AG04450 (cell line): Measurements from ENCODE around the gene MEGF11. TPM values are rescaled to one million over a fixed set of nuclear protein-coding genes. Genes with fewer than 3 reads are reported as not detected.

Experiments
- CTCF ChIA-PET: fragments of 300-600, 350-600 bp; formaldehyde crosslinking; extraction: SDS; loops from one replicate; lab custom pipeline; 2022; ENCODE audit warnings: antibody characterized with exemption, inconsistent platforms; lab: Charles Lee
- POLR2A ChIA-PET: fragments of 350-600 bp; formaldehyde crosslinking; extraction: SDS; loops from one replicate; lab custom pipeline; 2021; ENCODE audit warnings: antibody characterized with exemption, inconsistent platforms; lab: Yijun Ruan, JAX
- DNase-seq: peaks from one replicate; pipeline ENCODE4 v3.0.0-alpha.2; 2011; ENCODE audit warnings: low read depth, low spot score
- H3K27ac ChIP-seq: one replicate; pipeline ENCODE4 v1.5.1; 2012; ENCODE audit warnings: low read depth, low read length, control low read depth
- H3K27me3 ChIP-seq: one replicate; pipeline ENCODE4 v1.6.0; 2012; ENCODE audit warnings: low read length; ENCODE audit not compliant: control insufficient read depth, insufficient read depth
- H3K4me3 ChIP-seq: 2 replicates; pipeline ENCODE4 v1.5.1; 2011; ENCODE audit warnings: mild to moderate bottlenecking, low read depth, low read length, control low read depth
- H3K9me3 ChIP-seq: 2 replicates; pipeline ENCODE4 v1.5.1; 2012; ENCODE audit warnings: low read length; ENCODE audit not compliant: control insufficient read depth, insufficient read depth
- CTCF ChIP-seq: IDR thresholded peaks from 2 replicates; pipeline ENCODE4 v1.5.1; 2011; ENCODE audit warnings: low read depth, low read length, control low read depth, inconsistent platforms
- polyA plus RNA-seq: library from polyadenylated mRNA; depleted of rRNA; stranded (reverse); fragments of >200 nt; gene quantifications from 2 replicates; pipeline ENCODE4 v1.2.3, GENCODE V29; 2011

The MEGF11 gene
- polyA plus RNA-seq, 1 experiment = not detected

GRCh38 chr15:65916664-65917406, 336.7 kb downstream of the MEGF11 start:
- Histone ChIP-seq H3K27me3 (no peaks in the 10 kb centered on the region), H3K9me3 (no peaks in the 10 kb centered on the region), H3K27ac (peak overlapping the region; percentile 11), H3K4me3 (no peak overlapping the region)
- peak; percentile 75 for TF ChIP-seq CTCF
- ChIA-PET POLR2A (no interaction called here), CTCF (interaction anchor here (0.5 to 1.7 kb wide), 6 partner anchors 156 to 582 kb away, joined by 3 to 6 read pairs (median 4); no protein-coding TSS in a partner anchor)
- peak; percentile 24 for DNase-seq

GRCh38 chr15:65916041-65916663, 337.4 kb downstream of the MEGF11 start:
- no peaks in the 10 kb centered on the region for H3K9me3 ChIP-seq
- POLR2A ChIA-PET = no interaction called here
- H3K4me3 ChIP-seq = no peak overlapping the region
- no peak for TF ChIP-seq CTCF
- DNase-seq = no peak
- H3K27ac ChIP-seq = no peak overlapping the region
- CTCF ChIA-PET = interaction anchor here (0.6 to 1.7 kb wide), 3 partner anchors 278 to 583 kb away, joined by 3 to 6 read pairs (median 5); no protein-coding TSS in a partner anchor
- no peaks in the 10 kb centered on the region for H3K27me3 ChIP-seq

GRCh38 chr15:65914981-65915925, 338.3 kb downstream of the MEGF11 start:
- no peak for TF ChIP-seq CTCF
- no peak overlapping the region for H3K4me3 ChIP-seq
- no peaks in the 10 kb centered on the region for H3K27me3 ChIP-seq
- ChIA-PET CTCF (interaction anchor here (1.7 kb wide), 1 partner anchor 584 kb away, joined by 5 read pairs; no protein-coding TSS in a partner anchor), POLR2A (no interaction called here)
- no peak overlapping the region for H3K27ac ChIP-seq
- DNase-seq = no peak
- H3K9me3 ChIP-seq = no peaks in the 10 kb centered on the region

GRCh38 chr15:65914386-65914785, 339.2 kb downstream of the MEGF11 start:
- no peak for DNase-seq
- H3K27ac ChIP-seq = no peak overlapping the region
- no peak overlapping the region for H3K4me3 ChIP-seq
- H3K27me3 ChIP-seq = no peaks in the 10 kb centered on the region
- POLR2A ChIA-PET = no interaction called here
- CTCF ChIA-PET = interaction anchor here (0.6 kb wide), 1 partner anchor 11 kb away, joined by 4 read pairs; no protein-coding TSS in a partner anchor
- no peak for TF ChIP-seq CTCF
- no peaks in the 10 kb centered on the region for H3K9me3 ChIP-seq
